ENCODE measurements around the gene ODC1. TPM values are rescaled to one million over a fixed set of nuclear protein-coding genes. Genes with fewer than 3 reads are reported as not detected.

ODC1 gene
- total RNA-seq, 4 donors from 2014 or later, result 36.2 to 75.2 (median 43.2) TPM

GRCh38 chr2:10407841-10408648, 40.1 kb downstream of the ODC1 start:
- in situ Hi-C loops (cut with MboI; ENCODE audit: low pct_ligation_motif_present in 1 of 4, low pct_unique_long_range_greater_than_20kb in 1 of 4, low sequenced_read_pairs in 3 of 4) (loop anchor here in 2 of 4 donors (25.0 kb wide), 2 partner anchors 121 to 271 kb away; no protein-coding TSS in a partner anchor), intact Hi-C loops (cut with DNase I; ENCODE audit: low total_unique reads) (loop anchor here (5.0 kb wide), 1 partner anchor 106 kb away; the partner anchor contains the start of gene HPCAL1)
- H3K9me3 ChIP-seq, result no peaks in the 10 kb centered on the region
- DNase-seq, result peak; percentile 87
- peak overlapping the region in 1 of 4 donors; percentile 4 for H3K4me3 ChIP-seq
- no peaks in the 10 kb centered on the region for H3K27me3 ChIP-seq
- H3K27ac ChIP-seq, result peak overlapping the region; percentile 80 to 87 (median 86)
- no peak for TF ChIP-seq CTCF (IDR thresholded peaks at IDR 0.05)
- TF ChIP-seq POLR2AphosphoS5 (IDR thresholded peaks at IDR 0.05), result peak in 2 of 3 donors; percentile 45 to 73
- peak; percentile 27 for TF ChIP-seq POLR2A (IDR thresholded peaks at IDR 0.05)
- TF ChIP-seq EP300 (IDR thresholded peaks at IDR 0.05; ENCODE audit: low read depth), result no peak
- H3K36me3 ChIP-seq, result no peaks in the 10 kb centered on the region
- H3K4me1 ChIP-seq, result peaks cover 28 to 72% (median 43%) of the 10 kb centered on the region in 4 donors
- 27 to 43% methylated on average over 3 to 11 of the region's 11 CpGs for WGBS, 2 donors (ENCODE audit: low coverage in 1 of 2)

- H3K27me3 ChIP-seq, result no peaks in the 10 kb centered on the region
- in situ Hi-C loops (cut with MboI; ENCODE audit: low pct_ligation_motif_present in 1 of 4, low pct_unique_long_range_greater_than_20kb in 1 of 4, low sequenced_read_pairs in 3 of 4), result loop anchor here in 2 of 4 donors (25.0 kb wide), 2 partner anchors 120 to 270 kb away; no protein-coding TSS in a partner anchor
- H3K36me3 ChIP-seq, result no peaks in the 10 kb centered on the region
- WGBS, 2 donors (ENCODE audit: low coverage in 1 of 2), result 58 to 68% methylated on average over 2 to 4 of the region's 4 CpGs
- no peak for DNase-seq
- H3K27ac ChIP-seq, result peak overlapping the region; percentile 80 to 87 (median 86)
- no peak overlapping the region for H3K4me3 ChIP-seq
- no peak for TF ChIP-seq POLR2A (IDR thresholded peaks at IDR 0.05)
- no peak for TF ChIP-seq CTCF (IDR thresholded peaks at IDR 0.05)
- no peak for TF ChIP-seq EP300 (IDR thresholded peaks at IDR 0.05; ENCODE audit: low read depth)
- TF ChIP-seq POLR2AphosphoS5 (IDR thresholded peaks at IDR 0.05), result no peak
- no peaks in the 10 kb centered on the region for H3K9me3 ChIP-seq
- intact Hi-C loops (cut with DNase I; ENCODE audit: low total_unique reads), result loop anchor here (5.0 kb wide), 1 partner anchor 105 kb away; the partner anchor contains the start of gene HPCAL1
- peaks cover 22 to 71% (median 39%) of the 10 kb centered on the region in 4 donors for H3K4me1 ChIP-seq
These were observed 40.7 kb downstream of the ODC1 start for GRCh38 chr2:10407432-10407831.

- Histone ChIP-seq H3K9me3 (no peaks in the 10 kb centered on the region), H3K4me1 (peaks cover 21 to 68% (median 39%) of the 10 kb centered on the region in 4 donors), H3K36me3 (no peaks in the 10 kb centered on the region), H3K27me3 (no peaks in the 10 kb centered on the region), H3K27ac (peak overlapping the region; percentile 80 to 87 (median 86)), H3K4me3 (no peak overlapping the region)
- no peak for TF ChIP-seq CTCF (IDR thresholded peaks at IDR 0.05)
- no peak for TF ChIP-seq EP300 (IDR thresholded peaks at IDR 0.05; ENCODE audit: low read depth)
- TF ChIP-seq POLR2AphosphoS5 (IDR thresholded peaks at IDR 0.05), result no peak
- no peak for TF ChIP-seq POLR2A (IDR thresholded peaks at IDR 0.05)
- intact Hi-C loops (cut with DNase I; ENCODE audit: low total_unique reads) (loop anchor here (5.0 kb wide), 1 partner anchor 104 kb away; the partner anchor contains the start of gene HPCAL1), in situ Hi-C loops (cut with MboI; ENCODE audit: low pct_ligation_motif_present in 1 of 4, low pct_unique_long_range_greater_than_20kb in 1 of 4, low sequenced_read_pairs in 3 of 4) (loop anchor here in 2 of 4 donors (25.0 kb wide), 2 partner anchors 119 to 269 kb away; no protein-coding TSS in a partner anchor)
- 64 to 87% methylated on average over 4 to 18 of the region's 18 CpGs for WGBS, 2 donors (ENCODE audit: low coverage in 1 of 2)
- DNase-seq, result no peak
These were observed 41.5 kb downstream of the ODC1 start for GRCh38 chr2:10406491-10407188.
